H1 (cell line): ENCODE results near the gene HOXB5. TPM values are rescaled to one million over a fixed set of nuclear protein-coding genes. Genes with fewer than 3 reads are reported as not detected.
A peak's percentile ranks its signal among the peaks of the same experiment; 100 is the strongest.

Experiments used
- EZH2 ChIP-seq: fragments of 200-600 bp; sonication (generic); IDR thresholded peaks from 2 replicates; pipeline ENCODE4 v1.7.1; 2012; ENCODE audit warnings: low read depth, mild to moderate bottlenecking, moderate library complexity, low read length, inconsistent platforms; ENCODE audit not compliant: severe bottlenecking
- HDAC6 ChIP-seq: IDR thresholded peaks from one replicate; pipeline ENCODE4 v1.7.1; 2012; ENCODE audit warnings: low read depth, mild to moderate bottlenecking, inconsistent platforms, low read length, moderate library complexity
- KDM1A ChIP-seq: fragments of 200-600, 300-600 bp; sonication (generic); IDR thresholded peaks from 2 replicates; pipeline ENCODE4 v1.7.1; 2016; ENCODE audit warnings: mild to moderate bottlenecking, low read length, borderline replicate concordance
- RNF2 ChIP-seq: fragments of 200-900, 300-1000 bp; sonication (generic); IDR thresholded peaks from 2 replicates; pipeline ENCODE4 v1.7.1; 2016; ENCODE audit warnings: borderline replicate concordance, low read depth, mild to moderate bottlenecking, antibody characterized with exemption, low read length; ENCODE audit not compliant: poor library complexity, severe bottlenecking; ENCODE audit errors: missing control alignments
- SIX5 ChIP-seq: IDR thresholded peaks from 2 replicates; pipeline ENCODE4 v1.6.1; 2011; ENCODE audit warnings: mild to moderate bottlenecking, low read depth, low read length
- SUZ12 ChIP-seq: fragments of 200-600 bp; sonication (generic); IDR thresholded peaks from 2 replicates; pipeline ENCODE4 v1.6.1; 2012; ENCODE audit warnings: mild to moderate bottlenecking, inconsistent platforms, low read length, moderate library complexity, mixed read lengths
- polyA plus RNA-seq, 7 experiments: library from polyadenylated mRNA; depleted of rRNA in 3 of 7; stranded (reverse) in 5 of 7; unstranded in 2 of 7; fragments of >200 nt in 5 of 7; fragments of 200-250 nt in 2 of 7; gene quantifications; 1 replicate in 5 of 7; 2 replicates in 1 of 7; 4 replicates in 1 of 7; pipeline versions ENCODE4 v1.2.1 to v1.2.3, GENCODE V29; 2011 to 2013; ENCODE audit warnings: missing spikeins in 2 of 7, mixed read lengths in 2 of 7
- total RNA-seq: library from RNA; stranded (reverse); fragmentation: NEBNext Ultra II Directional; extraction: Animal tissue kit (Norgen Biotek cat#: 25700); gene quantifications from 2 replicates; pipeline ENCODE4 v1.2.1, GENCODE V29; 2021

The HOXB5 gene
- total and polyA plus RNA-seq, 2 of the 8 experiments (the other 6 are each of a cell fraction or from before 2014, with no cell fraction given): not detected

GRCh38 chr17:48559840-48560817 is 33.5 kb downstream of the HOXB5 start (continued):
- TF ChIP-seq SUZ12 (peak; percentile 62), KDM1A (no peak), RNF2 (no peak), SIX5 (no peak), EZH2 (peak; percentile 78), HDAC6 (no peak)
